H1 (cell line): ENCODE data around the gene PHEX. TPM values are rescaled to one million over a fixed set of nuclear protein-coding genes. Genes with fewer than 3 reads are reported as not detected.

ENCODE experiments used
- BRCA1 ChIP-seq: IDR thresholded peaks from 2 replicates; pipeline ENCODE4 v1.6.1; 2012; ENCODE audit warnings: low read depth, low read length, improper control_type of control experiment
- CTBP2 ChIP-seq: IDR thresholded peaks from 2 replicates; pipeline ENCODE4 v1.7.0; 2011; ENCODE audit warnings: borderline replicate concordance, mild to moderate bottlenecking, moderate library complexity, mixed read lengths, low read length; ENCODE audit not compliant: insufficient read depth, insufficient read length
- SRF ChIP-seq: IDR thresholded peaks from 2 replicates; pipeline ENCODE4 v1.6.1; 2011; ENCODE audit warnings: mild to moderate bottlenecking, low read depth, low read length, moderate library complexity
- polyA plus RNA-seq, 7 experiments: library from polyadenylated mRNA; depleted of rRNA in 3 of 7; stranded (reverse) in 5 of 7; unstranded in 2 of 7; fragments of >200 nt in 5 of 7; fragments of 200-250 nt in 2 of 7; gene quantifications; 1 replicate in 5 of 7; 2 replicates in 1 of 7; 4 replicates in 1 of 7; pipeline versions ENCODE4 v1.2.1 to v1.2.3, GENCODE V29; 2011 to 2013; ENCODE audit warnings: missing spikeins in 2 of 7, mixed read lengths in 2 of 7
- total RNA-seq: library from RNA; stranded (reverse); fragmentation: NEBNext Ultra II Directional; extraction: Animal tissue kit (Norgen Biotek cat#: 25700); gene quantifications from 2 replicates; pipeline ENCODE4 v1.2.1, GENCODE V29; 2021
- TF ChIP-seq, protein P1 (sequence below): fragments of 300-600 bp; sonication (generic); IDR thresholded peaks from 2 replicates; pipeline ENCODE4 v1.7.1; 2012; ENCODE audit warnings: low read length, moderate library complexity, mild to moderate bottlenecking, inconsistent platforms; ENCODE audit not compliant: insufficient replicate concordance
- TF ChIP-seq, protein P2 (sequence below): IDR thresholded peaks from 2 replicates; pipeline ENCODE4 v1.6.1; 2012; ENCODE audit warnings: inconsistent platforms

Gene PHEX
- total and polyA plus RNA-seq, 2 of the 8 experiments (the other 6 are each of a cell fraction or from before 2014, with no cell fraction given) = 0.03 to 0.11 TPM

DNA sequence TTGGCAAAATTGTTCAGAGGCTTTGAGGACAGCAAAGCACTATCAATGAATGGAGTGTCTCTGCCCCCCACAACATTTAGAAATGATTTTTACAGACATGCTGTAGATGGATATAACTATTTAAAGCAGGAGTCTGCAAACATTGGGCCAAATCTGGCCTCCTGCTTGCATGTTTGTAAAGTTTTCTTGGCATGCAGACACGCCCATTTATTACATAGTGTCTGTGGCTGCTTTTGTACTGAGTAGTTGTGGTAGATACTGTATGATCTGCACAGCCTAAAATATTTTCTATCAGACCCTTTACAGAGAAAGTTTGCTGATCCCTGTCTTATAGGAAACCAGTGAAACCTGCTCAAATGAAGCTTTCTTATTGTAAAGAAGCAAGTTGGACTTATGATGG is 45.5 kb upstream of the PHEX start (continued):
- TF ChIP-seq, protein P1, sequence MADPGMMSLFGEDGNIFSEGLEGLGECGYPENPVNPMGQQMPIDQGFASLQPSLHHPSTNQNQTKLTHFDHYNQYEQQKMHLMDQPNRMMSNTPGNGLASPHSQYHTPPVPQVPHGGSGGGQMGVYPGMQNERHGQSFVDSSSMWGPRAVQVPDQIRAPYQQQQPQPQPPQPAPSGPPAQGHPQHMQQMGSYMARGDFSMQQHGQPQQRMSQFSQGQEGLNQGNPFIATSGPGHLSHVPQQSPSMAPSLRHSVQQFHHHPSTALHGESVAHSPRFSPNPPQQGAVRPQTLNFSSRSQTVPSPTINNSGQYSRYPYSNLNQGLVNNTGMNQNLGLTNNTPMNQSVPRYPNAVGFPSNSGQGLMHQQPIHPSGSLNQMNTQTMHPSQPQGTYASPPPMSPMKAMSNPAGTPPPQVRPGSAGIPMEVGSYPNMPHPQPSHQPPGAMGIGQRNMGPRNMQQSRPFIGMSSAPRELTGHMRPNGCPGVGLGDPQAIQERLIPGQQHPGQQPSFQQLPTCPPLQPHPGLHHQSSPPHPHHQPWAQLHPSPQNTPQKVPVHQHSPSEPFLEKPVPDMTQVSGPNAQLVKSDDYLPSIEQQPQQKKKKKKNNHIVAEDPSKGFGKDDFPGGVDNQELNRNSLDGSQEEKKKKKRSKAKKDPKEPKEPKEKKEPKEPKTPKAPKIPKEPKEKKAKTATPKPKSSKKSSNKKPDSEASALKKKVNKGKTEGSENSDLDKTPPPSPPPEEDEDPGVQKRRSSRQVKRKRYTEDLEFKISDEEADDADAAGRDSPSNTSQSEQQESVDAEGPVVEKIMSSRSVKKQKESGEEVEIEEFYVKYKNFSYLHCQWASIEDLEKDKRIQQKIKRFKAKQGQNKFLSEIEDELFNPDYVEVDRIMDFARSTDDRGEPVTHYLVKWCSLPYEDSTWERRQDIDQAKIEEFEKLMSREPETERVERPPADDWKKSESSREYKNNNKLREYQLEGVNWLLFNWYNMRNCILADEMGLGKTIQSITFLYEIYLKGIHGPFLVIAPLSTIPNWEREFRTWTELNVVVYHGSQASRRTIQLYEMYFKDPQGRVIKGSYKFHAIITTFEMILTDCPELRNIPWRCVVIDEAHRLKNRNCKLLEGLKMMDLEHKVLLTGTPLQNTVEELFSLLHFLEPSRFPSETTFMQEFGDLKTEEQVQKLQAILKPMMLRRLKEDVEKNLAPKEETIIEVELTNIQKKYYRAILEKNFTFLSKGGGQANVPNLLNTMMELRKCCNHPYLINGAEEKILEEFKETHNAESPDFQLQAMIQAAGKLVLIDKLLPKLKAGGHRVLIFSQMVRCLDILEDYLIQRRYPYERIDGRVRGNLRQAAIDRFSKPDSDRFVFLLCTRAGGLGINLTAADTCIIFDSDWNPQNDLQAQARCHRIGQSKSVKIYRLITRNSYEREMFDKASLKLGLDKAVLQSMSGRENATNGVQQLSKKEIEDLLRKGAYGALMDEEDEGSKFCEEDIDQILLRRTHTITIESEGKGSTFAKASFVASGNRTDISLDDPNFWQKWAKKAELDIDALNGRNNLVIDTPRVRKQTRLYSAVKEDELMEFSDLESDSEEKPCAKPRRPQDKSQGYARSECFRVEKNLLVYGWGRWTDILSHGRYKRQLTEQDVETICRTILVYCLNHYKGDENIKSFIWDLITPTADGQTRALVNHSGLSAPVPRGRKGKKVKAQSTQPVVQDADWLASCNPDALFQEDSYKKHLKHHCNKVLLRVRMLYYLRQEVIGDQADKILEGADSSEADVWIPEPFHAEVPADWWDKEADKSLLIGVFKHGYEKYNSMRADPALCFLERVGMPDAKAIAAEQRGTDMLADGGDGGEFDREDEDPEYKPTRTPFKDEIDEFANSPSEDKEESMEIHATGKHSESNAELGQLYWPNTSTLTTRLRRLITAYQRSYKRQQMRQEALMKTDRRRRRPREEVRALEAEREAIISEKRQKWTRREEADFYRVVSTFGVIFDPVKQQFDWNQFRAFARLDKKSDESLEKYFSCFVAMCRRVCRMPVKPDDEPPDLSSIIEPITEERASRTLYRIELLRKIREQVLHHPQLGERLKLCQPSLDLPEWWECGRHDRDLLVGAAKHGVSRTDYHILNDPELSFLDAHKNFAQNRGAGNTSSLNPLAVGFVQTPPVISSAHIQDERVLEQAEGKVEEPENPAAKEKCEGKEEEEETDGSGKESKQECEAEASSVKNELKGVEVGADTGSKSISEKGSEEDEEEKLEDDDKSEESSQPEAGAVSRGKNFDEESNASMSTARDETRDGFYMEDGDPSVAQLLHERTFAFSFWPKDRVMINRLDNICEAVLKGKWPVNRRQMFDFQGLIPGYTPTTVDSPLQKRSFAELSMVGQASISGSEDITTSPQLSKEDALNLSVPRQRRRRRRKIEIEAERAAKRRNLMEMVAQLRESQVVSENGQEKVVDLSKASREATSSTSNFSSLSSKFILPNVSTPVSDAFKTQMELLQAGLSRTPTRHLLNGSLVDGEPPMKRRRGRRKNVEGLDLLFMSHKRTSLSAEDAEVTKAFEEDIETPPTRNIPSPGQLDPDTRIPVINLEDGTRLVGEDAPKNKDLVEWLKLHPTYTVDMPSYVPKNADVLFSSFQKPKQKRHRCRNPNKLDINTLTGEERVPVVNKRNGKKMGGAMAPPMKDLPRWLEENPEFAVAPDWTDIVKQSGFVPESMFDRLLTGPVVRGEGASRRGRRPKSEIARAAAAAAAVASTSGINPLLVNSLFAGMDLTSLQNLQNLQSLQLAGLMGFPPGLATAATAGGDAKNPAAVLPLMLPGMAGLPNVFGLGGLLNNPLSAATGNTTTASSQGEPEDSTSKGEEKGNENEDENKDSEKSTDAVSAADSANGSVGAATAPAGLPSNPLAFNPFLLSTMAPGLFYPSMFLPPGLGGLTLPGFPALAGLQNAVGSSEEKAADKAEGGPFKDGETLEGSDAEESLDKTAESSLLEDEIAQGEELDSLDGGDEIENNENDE = no peak
- TF ChIP-seq BRCA1 = no peak
- TF ChIP-seq SRF = no peak
- TF ChIP-seq CTBP2 = no peak
- TF ChIP-seq, protein P2, sequence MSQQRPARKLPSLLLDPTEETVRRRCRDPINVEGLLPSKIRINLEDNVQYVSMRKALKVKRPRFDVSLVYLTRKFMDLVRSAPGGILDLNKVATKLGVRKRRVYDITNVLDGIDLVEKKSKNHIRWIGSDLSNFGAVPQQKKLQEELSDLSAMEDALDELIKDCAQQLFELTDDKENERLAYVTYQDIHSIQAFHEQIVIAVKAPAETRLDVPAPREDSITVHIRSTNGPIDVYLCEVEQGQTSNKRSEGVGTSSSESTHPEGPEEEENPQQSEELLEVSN = no peak
